ENCODE measurements around the gene GPR21. TPM values are rescaled to one million over a fixed set of nuclear protein-coding genes. Genes with fewer than 3 reads are reported as not detected.
A peak's percentile ranks its signal among the peaks of the same experiment; 100 is the strongest.

The GPR21 gene
- not detected for polyA plus RNA-seq (2013, experiment 1 of 2)
- polyA plus RNA-seq (2013, experiment 2 of 2), result not detected

DNA sequence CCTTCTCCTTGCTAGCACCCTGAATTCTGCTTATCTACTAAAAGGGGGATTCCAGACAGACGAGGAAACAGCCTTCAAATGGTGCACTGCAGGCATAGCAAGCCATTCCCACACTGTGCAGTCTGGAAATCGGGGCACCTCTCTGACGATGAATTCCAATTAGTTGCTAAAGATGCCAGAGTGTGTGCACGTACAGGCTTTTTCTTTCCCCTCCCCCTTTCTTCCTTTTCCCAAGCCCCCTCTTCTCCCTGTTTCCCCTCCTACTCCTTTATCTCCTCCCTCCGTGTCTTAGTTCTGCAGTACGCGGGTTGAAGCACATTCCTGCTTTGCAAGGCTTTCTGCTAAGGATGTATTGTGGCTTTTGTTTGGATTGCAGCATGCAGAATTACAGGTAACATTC, at the start of gene GPR21:
TSS of gene GPR21 (plus strand) at position 316 of the 400 bp plus-strand sequence. CDS start 900 bp downstream, outside the sequence.
- no peak within 1 kb of the TSS for H3K4ac ChIP-seq (ENCODE audit: low read depth in 1 of 2, low read length in 2 of 2)
- H3K9ac ChIP-seq (ENCODE audit: low read length), result no peak within 1 kb of the TSS
- peaks cover 22% of the 10 kb centered on the region for H3K79me1 ChIP-seq (replicated peaks; ENCODE audit: low read length, poor library complexity, severe bottlenecking)
- H3K27ac ChIP-seq (ENCODE audit: low read length, poor library complexity, severe bottlenecking), result no peak within 1 kb of the TSS
- peak within 1 kb of the TSS; percentile 35 for H4K8ac ChIP-seq (ENCODE audit: low read length)
- peak within 1 kb of the TSS in 1 of 2 experiments; percentile 91 for H3K23ac ChIP-seq (ENCODE audit: low read length in 2 of 2)
- no peak for DNase-seq
- no peak within 1 kb of the TSS for H3K4me3 ChIP-seq (ENCODE audit: insufficient read depth in 1 of 2, low read depth in 1 of 2, low read length in 2 of 2)
- 54% methylated on average over 7 of the region's 7 CpGs for WGBS
- peaks cover 14 to 46% of the 10 kb centered on the region in 2 experiments for H3K36me3 ChIP-seq (ENCODE audit: control insufficient read depth in 1 of 2, insufficient read depth in 2 of 2, low read depth in 1 of 2, low read length in 2 of 2)
- peak within 1 kb of the TSS in 1 of 2 experiments; percentile 57 for H3K18ac ChIP-seq (ENCODE audit: low read depth in 1 of 2, low read length in 2 of 2)
- H2AK5ac ChIP-seq (ENCODE audit: low read length, severe bottlenecking), result no peak within 1 kb of the TSS
- no peaks in the 10 kb centered on the region for H3K27me3 ChIP-seq (ENCODE audit: control insufficient read depth in 1 of 2, insufficient read depth in 1 of 2, low read length in 2 of 2)
- H2BK5ac ChIP-seq (ENCODE audit: low read depth, low read length, poor library complexity, severe bottlenecking), result no peak within 1 kb of the TSS
- H3K4me2 ChIP-seq (ENCODE audit: low read length, poor library complexity, severe bottlenecking), result no peak within 1 kb of the TSS
- no peak within 1 kb of the TSS for H4K91ac ChIP-seq (ENCODE audit: low read length)
- no peaks in the 10 kb centered on the region for H3K9me3 ChIP-seq (ENCODE audit: control insufficient read depth, low read length)
- no peak within 1 kb of the TSS for H2BK15ac ChIP-seq (ENCODE audit: low read depth, poor library complexity, severe bottlenecking)
- peak within 1 kb of the TSS in 1 of 2 experiments; percentile 18 for H3K14ac ChIP-seq (ENCODE audit: low read length in 2 of 2)
- no peak within 1 kb of the TSS for H2BK12ac ChIP-seq (ENCODE audit: low read length in 2 of 2)
- no peak within 1 kb of the TSS for H2AFZ ChIP-seq (ENCODE audit: low read depth, low read length)
- H2BK120ac ChIP-seq (ENCODE audit: low read depth, low read length), result no peak within 1 kb of the TSS
- H3K4me1 ChIP-seq (ENCODE audit: control insufficient read depth, insufficient read depth, low read depth, low read length), result no peaks in the 10 kb centered on the region

DNA sequence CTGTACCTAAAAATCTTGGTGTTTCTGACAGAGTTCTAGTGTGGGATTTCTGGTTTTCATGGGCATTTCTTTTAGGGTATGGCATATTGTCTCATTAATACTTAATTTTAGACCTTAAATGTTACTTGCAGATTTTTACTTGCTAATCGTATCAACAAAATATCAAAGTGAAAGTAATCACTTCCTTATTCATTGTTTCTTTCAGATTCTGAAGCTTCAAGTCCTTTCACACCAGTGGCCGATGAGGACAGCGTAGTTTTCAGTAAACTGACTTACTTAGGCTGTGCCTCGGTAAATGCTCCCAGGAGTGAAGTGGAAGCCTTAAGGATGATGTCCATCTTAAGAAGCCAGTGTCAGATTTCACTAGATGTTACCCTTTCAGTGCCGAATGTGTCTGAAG, 47.5 kb upstream of the GPR21 start:
- no peak overlapping the region for H2AK5ac ChIP-seq (ENCODE audit: low read length, severe bottlenecking)
- no peak overlapping the region for H3K14ac ChIP-seq (ENCODE audit: low read length in 2 of 2)
- H3K4me3 ChIP-seq (ENCODE audit: insufficient read depth in 1 of 2, low read depth in 1 of 2, low read length in 2 of 2), result peak overlapping the region in 1 of 2 experiments; percentile 38
- no peaks in the 10 kb centered on the region for H3K27me3 ChIP-seq (ENCODE audit: control insufficient read depth in 1 of 2, insufficient read depth in 1 of 2, low read length in 2 of 2)
- H3K23ac ChIP-seq (ENCODE audit: low read length in 2 of 2), result no peak overlapping the region
- no peak overlapping the region for H2AFZ ChIP-seq (ENCODE audit: low read depth, low read length)
- no peak overlapping the region for H3K27ac ChIP-seq (ENCODE audit: low read length, poor library complexity, severe bottlenecking)
- WGBS, result 85% methylated on average over 5 of the region's 5 CpGs
- H3K4me2 ChIP-seq (ENCODE audit: low read length, poor library complexity, severe bottlenecking), result no peak overlapping the region
- H3K36me3 ChIP-seq (ENCODE audit: control insufficient read depth in 1 of 2, insufficient read depth in 2 of 2, low read depth in 1 of 2, low read length in 2 of 2), result peaks cover 19 to 60% of the 10 kb centered on the region in 2 experiments
- no peak overlapping the region for H2BK5ac ChIP-seq (ENCODE audit: low read depth, low read length, poor library complexity, severe bottlenecking)
- no peak overlapping the region for H3K18ac ChIP-seq (ENCODE audit: low read depth in 1 of 2, low read length in 2 of 2)
- peaks cover 13% of the 10 kb centered on the region for H3K79me1 ChIP-seq (replicated peaks; ENCODE audit: low read length, poor library complexity, severe bottlenecking)
- H3K4ac ChIP-seq (ENCODE audit: low read depth in 1 of 2, low read length in 2 of 2), result no peak overlapping the region
- H3K9ac ChIP-seq (ENCODE audit: low read length), result peak overlapping the region; percentile 73
- no peaks in the 10 kb centered on the region for H3K4me1 ChIP-seq (ENCODE audit: control insufficient read depth, insufficient read depth, low read depth, low read length)
- no peak overlapping the region for H4K91ac ChIP-seq (ENCODE audit: low read length)
- H2BK120ac ChIP-seq (ENCODE audit: low read depth, low read length), result no peak overlapping the region
- no peaks in the 10 kb centered on the region for H3K9me3 ChIP-seq (ENCODE audit: control insufficient read depth, low read length)
- H4K8ac ChIP-seq (ENCODE audit: low read length), result no peak overlapping the region
- H2BK15ac ChIP-seq (ENCODE audit: low read depth, poor library complexity, severe bottlenecking), result no peak overlapping the region
- DNase-seq, result no peak
- no peak overlapping the region for H2BK12ac ChIP-seq (ENCODE audit: low read length in 2 of 2)

- H3K9me3 ChIP-seq (ENCODE audit: control insufficient read depth, low read length), result no peaks in the 10 kb centered on the region
- no peaks in the 10 kb centered on the region for H3K27me3 ChIP-seq (ENCODE audit: control insufficient read depth in 1 of 2, insufficient read depth in 1 of 2, low read length in 2 of 2)
- H2BK5ac ChIP-seq (ENCODE audit: low read depth, low read length, poor library complexity, severe bottlenecking), result no peak overlapping the region
- H2AK5ac ChIP-seq (ENCODE audit: low read length, severe bottlenecking), result no peak overlapping the region
- 80% methylated on average over 1 of the region's 2 CpGs for WGBS
- no peak overlapping the region for H2BK15ac ChIP-seq (ENCODE audit: low read depth, poor library complexity, severe bottlenecking)
- no peak overlapping the region for H4K8ac ChIP-seq (ENCODE audit: low read length)
- H3K9ac ChIP-seq (ENCODE audit: low read length), result peak overlapping the region; percentile 16
- no peak overlapping the region for H3K14ac ChIP-seq (ENCODE audit: low read length in 2 of 2)
- H3K4me2 ChIP-seq (ENCODE audit: low read length, poor library complexity, severe bottlenecking), result no peak overlapping the region
- H3K36me3 ChIP-seq (ENCODE audit: control insufficient read depth in 1 of 2, insufficient read depth in 2 of 2, low read depth in 1 of 2, low read length in 2 of 2), result peaks cover 15 to 58% of the 10 kb centered on the region in 2 experiments
- H2BK12ac ChIP-seq (ENCODE audit: low read length in 2 of 2), result no peak overlapping the region
- H3K27ac ChIP-seq (ENCODE audit: low read length, poor library complexity, severe bottlenecking), result no peak overlapping the region
- H3K18ac ChIP-seq (ENCODE audit: low read depth in 1 of 2, low read length in 2 of 2), result no peak overlapping the region
- H2AFZ ChIP-seq (ENCODE audit: low read depth, low read length), result no peak overlapping the region
- no peak overlapping the region for H3K4me3 ChIP-seq (ENCODE audit: insufficient read depth in 1 of 2, low read depth in 1 of 2, low read length in 2 of 2)
- H3K23ac ChIP-seq (ENCODE audit: low read length in 2 of 2), result no peak overlapping the region
- H3K79me1 ChIP-seq (replicated peaks; ENCODE audit: low read length, poor library complexity, severe bottlenecking), result peaks cover 10% of the 10 kb centered on the region
- no peak overlapping the region for H4K91ac ChIP-seq (ENCODE audit: low read length)
- no peak overlapping the region for H3K4ac ChIP-seq (ENCODE audit: low read depth in 1 of 2, low read length in 2 of 2)
- peaks cover 2% of the 10 kb centered on the region for H3K4me1 ChIP-seq (ENCODE audit: control insufficient read depth, insufficient read depth, low read depth, low read length)
- no peak overlapping the region for H2BK120ac ChIP-seq (ENCODE audit: low read depth, low read length)
- DNase-seq, result no peak
These were observed 45.3 kb upstream of the GPR21 start for GRCh38 chr9:122988141-122988540.

DNA sequence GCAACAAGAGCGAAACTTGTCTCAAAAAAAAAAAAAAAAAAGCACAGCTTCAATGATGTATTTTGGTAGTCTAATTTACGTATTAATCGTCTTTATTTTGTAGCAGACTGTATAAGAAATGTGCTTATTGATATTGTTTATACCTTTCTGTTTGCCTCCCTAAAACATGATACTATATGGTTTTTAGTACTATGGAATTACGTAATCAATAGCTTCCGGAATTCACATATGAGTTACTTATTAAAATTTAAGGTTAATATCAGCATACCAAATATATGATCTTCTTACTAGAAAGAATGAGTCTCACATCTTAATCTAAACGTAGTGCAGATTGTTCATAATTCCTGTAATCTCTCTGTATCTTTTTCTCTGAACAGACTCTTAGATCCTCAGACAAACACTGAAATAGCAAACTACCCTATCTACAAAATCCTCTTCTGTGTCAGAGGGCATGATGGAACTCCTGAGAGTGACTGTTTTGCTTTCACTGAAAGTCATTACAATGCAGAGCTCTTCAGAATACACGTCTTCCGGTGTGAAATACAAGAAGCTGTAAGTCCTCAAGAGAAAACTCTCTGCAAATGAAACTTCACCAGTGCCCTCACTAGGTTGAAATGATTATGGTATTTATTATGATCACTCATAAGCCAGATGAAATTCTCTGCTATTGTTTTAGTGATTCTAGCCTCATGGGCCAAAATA, 44.4 kb upstream of the GPR21 start:
- H4K8ac ChIP-seq (ENCODE audit: low read length), result no peak overlapping the region
- no peak overlapping the region for H3K4me2 ChIP-seq (ENCODE audit: low read length, poor library complexity, severe bottlenecking)
- no peak overlapping the region for H3K14ac ChIP-seq (ENCODE audit: low read length in 2 of 2)
- H3K23ac ChIP-seq (ENCODE audit: low read length in 2 of 2), result no peak overlapping the region
- H2AK5ac ChIP-seq (ENCODE audit: low read length, severe bottlenecking), result no peak overlapping the region
- H3K9ac ChIP-seq (ENCODE audit: low read length), result peak overlapping the region; percentile 48
- peaks cover 2% of the 10 kb centered on the region for H3K4me1 ChIP-seq (ENCODE audit: control insufficient read depth, insufficient read depth, low read depth, low read length)
- no peaks in the 10 kb centered on the region for H3K9me3 ChIP-seq (ENCODE audit: control insufficient read depth, low read length)
- H3K79me1 ChIP-seq (replicated peaks; ENCODE audit: low read length, poor library complexity, severe bottlenecking), result peaks cover 11% of the 10 kb centered on the region
- H2BK120ac ChIP-seq (ENCODE audit: low read depth, low read length), result no peak overlapping the region
- no peak overlapping the region for H3K18ac ChIP-seq (ENCODE audit: low read depth in 1 of 2, low read length in 2 of 2)
- H3K36me3 ChIP-seq (ENCODE audit: control insufficient read depth in 1 of 2, insufficient read depth in 2 of 2, low read depth in 1 of 2, low read length in 2 of 2), result peaks cover 15 to 62% of the 10 kb centered on the region in 2 experiments
- no peak overlapping the region for H2AFZ ChIP-seq (ENCODE audit: low read depth, low read length)
- H3K4me3 ChIP-seq (ENCODE audit: insufficient read depth in 1 of 2, low read depth in 1 of 2, low read length in 2 of 2), result no peak overlapping the region
- H3K4ac ChIP-seq (ENCODE audit: low read depth in 1 of 2, low read length in 2 of 2), result no peak overlapping the region
- no peak overlapping the region for H2BK5ac ChIP-seq (ENCODE audit: low read depth, low read length, poor library complexity, severe bottlenecking)
- no peak overlapping the region for H4K91ac ChIP-seq (ENCODE audit: low read length)
- H3K27me3 ChIP-seq (ENCODE audit: control insufficient read depth in 1 of 2, insufficient read depth in 1 of 2, low read length in 2 of 2), result no peaks in the 10 kb centered on the region
- 83% methylated on average over 3 of the region's 8 CpGs for WGBS
- no peak overlapping the region for H3K27ac ChIP-seq (ENCODE audit: low read length, poor library complexity, severe bottlenecking)
- H2BK15ac ChIP-seq (ENCODE audit: low read depth, poor library complexity, severe bottlenecking), result no peak overlapping the region
- no peak for DNase-seq
- no peak overlapping the region for H2BK12ac ChIP-seq (ENCODE audit: low read length in 2 of 2)

Measured in mesenchymal stem cell (in vitro differentiated cells and primary cell).